ENCODE data around the gene POMC.
A peak's percentile ranks its signal among the peaks of the same experiment; 100 is the strongest.
"Not testable (repeated sequence)": the region's sequence is repeated elsewhere in the genome, so short reads cannot be mapped to it uniquely, and the experiment has no call there.

The POMC gene

DNA sequence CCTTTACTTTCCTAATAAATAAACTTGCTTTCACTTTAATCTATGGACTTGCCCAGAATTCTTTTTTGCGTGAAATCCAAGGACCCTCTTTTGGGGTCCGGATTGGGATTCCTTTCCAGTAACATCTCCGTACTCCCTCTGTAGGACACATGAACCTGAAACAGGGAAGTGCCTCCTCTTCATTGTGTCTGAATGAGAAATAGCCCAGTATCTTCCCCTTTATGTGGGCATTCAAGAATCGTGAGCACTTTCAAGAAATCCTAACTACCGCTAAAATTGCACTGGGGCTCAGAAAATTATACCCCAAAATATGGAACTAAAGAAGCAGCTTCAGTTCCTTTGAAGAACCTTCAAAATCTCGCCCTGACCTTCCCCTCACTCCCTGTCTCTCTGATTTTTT is 7.8 kb upstream of the POMC start:
- no peak for DNase-seq

DNA sequence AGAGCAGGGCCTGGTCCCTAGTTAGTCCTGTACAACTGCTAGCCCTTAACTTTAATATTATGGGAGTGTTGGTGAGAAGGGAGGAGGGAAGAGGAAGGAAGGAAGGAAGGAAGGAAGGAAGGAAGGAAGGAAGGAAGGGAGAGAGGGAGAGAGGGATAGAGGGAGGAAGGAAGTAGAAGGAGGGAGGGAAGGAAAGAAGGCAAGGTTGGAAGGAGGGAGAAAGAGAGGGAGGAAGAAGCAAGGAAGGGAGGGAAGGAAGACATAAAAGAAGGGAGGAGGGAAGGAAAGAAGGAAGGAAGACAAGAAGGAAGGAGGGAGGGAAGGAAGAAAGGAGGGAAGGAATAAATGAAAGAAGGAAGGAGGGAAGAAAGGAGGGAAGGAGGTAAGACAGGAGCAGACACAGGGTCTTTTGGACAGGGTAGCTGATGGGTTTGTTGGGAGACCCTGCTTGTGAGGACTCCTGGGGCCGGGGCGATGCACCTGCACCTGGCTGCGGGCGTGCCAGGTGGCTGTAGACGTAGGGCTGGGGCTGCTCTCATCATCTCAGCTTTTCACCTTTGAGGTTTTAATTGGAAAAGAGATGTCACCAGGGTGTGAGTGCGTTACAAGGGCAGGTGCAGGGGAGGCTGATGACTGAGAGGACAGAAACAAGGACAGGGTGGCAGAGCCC is 5.9 kb upstream of the POMC start:
- DNase-seq: no peak

DNA sequence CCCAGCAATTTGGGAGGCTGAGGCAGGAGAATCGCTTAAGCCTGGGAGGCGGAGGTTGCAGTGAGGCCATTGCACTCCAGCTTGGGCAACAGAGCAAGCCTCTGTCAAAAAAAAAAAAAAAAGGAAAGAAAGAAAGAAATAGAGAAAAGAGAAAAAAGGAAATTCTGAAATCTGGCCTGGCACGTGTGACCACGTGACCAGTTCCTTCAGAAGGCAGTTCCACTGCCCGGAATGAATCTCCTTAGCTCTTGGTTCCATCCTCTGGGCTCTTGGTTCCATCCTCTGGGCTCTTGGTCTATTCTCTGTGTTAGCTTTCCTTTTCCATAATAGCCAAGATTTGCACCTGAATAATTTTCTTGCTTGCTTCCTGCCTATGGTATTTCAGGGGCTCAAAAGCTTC is 5.3 kb upstream of the POMC start:
- DNase-seq: no peak

DNA sequence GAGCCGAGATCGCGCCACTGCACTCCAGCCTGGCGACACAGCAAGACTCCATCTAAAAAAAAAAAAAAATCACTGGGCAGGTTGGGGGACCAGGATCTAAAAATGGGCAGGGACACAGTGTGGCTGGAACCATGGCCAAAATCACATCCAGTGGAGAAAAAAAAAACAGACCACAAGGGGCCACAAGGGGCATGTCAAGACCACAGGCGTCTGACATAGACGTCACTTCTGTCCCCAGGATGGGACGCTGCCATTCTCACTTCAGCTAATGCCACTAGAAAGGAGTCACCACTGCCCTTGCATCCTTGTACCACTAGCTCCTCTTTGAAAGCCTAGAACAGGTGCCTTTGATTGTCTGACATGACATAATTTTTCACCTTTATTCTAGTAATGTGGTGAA is 2.5 kb upstream of the POMC start:
- no peak for DNase-seq

DNA sequence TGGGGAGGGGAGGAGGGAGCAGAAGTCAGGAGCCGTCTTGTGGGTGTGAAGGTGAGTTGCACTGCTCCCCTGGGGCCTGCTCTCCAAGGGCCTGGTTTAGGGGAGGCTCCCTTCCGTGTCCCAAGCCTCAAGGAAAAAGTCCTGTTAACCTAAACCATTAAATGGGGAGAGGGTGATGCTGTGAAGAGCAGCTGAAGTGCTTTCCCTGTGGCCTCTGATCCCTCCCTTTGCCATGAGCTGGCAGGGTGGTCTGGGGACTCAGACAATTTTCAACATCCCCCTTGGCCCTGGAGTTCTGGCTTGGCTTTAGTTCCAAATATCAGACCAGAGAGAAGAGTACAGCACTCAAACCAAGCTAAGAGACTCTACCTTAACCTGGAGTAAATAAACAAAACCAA is 692 bp upstream of the POMC start:
- no peak for DNase-seq

DNA sequence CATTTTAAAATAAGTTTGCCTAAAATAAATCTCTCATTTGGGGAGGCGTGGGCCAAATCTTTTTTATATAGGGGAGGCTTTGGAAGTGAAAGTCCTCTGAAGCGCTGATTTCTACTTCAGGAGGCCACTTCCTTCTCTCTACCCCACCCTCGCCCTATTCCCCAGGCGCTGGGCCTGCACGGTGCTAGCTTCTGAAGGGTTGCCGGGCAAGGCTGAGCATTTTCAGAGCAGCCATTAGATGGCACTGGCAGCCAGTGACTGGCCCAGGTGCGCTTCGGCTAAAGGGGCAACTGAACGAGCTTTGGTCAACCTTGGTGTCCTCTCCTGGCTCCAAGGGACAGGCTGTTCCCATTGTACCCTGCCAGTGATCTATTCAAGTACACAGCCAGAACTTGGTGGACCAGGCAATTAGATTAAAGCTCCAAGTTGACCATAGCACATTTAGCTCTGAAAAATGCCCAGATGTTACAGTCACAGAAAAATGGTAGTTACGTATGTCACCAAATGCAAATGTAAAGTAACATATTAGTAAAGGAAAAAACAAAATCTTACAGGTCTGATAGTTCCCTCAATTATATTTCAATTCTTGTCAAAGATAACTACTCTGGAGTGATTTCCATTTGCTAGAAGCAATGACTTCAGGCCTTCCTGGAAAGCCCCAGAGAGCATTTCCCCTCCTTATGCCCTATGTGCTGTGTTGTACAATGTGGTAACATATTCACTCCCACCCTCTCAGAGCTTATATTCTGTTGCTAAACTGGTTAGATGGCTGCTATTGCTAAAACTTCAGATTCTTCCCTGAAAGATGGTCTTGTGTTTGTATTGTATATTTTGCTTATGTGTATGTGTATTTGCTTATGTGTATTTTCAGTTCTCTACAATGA is 2.1 kb downstream of the POMC start:
- DNase-seq: peak; percentile 34

DNA sequence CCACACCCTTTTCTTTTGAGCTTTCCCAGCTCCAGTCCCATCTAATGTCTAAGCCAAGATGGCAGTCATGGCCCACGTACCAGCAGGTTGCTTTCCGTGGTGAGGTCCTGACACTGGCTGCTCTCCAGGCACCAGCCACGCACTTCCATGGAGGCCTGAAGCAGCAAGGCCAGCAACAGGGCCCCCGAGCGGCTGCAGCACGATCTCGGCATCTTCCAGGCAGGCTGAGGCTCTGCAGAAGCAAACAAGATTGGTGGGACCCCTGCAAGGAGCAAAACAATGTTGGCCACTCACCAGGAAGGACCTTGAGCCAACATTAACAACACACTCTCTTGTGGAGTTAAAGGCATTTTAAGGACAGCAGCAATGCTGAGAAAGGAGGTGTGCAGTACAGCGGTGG is 3.8 kb downstream of the POMC start:
- no peak for DNase-seq

DNA sequence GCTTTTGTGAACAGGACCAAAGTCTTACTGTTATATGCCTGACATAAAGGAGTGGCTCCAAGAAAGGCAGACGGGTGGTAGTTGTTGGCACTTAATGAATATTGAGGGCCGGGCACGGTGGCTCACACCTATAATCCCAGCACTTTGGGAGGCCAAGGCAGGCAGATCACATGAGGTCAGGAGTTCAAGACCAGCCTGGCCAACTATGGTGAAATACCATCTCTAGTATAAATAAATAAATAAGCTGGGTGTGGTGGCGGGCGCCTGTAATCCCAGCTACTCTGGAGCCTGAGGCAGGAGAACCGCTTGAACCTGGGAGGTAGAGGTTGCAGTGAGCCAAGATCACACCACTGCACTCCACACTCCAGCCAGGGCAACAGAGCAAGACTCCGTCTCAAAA is 6.3 kb downstream of the POMC start:
- not testable (repeated sequence) for DNase-seq

DNA sequence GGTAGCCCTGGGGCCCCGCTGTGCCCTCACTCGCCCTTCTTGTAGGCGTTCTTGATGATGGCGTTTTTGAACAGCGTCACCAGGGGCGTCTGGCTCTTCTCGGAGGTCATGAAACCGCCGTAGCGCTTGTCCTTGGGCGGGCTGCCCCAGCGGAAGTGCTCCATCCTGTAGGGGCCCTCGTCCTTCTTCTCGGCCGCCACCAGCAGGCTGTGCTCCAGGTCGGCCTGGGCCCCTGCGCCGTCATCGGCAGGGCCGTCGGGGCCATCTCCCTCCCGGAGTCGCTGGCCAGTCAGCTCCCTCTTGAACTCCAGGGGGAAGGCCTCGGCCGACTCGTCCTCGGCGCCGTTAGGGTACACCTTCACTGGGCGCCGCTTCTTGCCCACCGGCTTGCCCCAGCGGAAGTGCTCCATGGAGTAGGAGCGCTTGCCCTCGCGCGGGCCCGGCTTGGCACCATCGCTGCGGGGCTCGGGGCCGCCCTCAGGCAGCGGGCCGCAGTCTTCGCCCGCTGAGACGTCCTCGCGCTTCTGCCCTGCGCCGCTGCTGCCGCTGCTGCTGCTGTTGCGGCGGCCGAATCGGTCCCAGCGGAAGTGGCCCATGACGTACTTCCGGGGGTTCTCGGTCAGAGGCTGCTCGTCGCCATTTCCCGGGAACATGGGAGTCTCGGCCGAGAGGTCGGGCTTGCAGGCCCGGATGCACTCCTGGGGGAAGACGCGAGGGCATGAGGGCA is 7.2 kb downstream of the POMC start:
- DNase-seq: peak; percentile 75

DNA sequence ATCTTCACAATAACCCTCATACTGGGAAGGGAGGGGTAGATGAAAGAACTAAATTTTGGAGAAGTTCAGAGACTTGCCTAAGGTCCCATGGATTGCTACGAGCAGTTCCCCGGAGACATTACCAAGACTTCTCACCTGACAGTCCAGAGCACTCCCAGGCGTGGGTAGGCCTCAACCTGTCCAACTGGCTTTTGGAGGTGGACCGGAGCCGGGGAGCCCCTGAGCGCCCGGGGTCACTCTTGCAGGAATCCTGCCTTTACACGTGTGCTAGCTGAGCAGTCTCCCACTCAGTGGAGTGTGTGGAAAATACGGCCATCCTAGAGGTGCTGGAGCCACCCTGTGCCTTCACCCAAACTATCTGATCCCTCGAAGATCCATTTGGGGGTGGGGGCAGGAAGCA is 8.0 kb downstream of the POMC start:
- DNase-seq: no peak

DNA sequence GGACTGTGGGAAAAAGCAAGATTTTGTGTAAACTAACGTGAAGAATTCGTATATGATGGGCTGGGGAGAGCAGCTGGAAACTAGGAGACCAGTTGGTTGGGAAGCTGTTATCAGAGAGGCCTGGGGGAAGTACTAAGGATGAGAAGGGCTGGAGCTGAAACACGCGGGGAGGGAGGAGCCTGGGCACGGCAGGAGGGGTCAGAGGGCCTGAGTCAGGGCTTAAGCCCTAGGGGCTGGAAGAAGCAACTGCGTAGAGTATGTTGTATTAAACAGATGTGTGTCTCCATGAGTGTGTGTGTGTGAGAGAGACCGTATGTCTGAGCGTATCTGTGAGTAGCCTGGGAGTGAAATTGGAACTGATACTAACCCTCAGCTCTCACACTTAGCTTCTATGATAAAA is 8.4 kb downstream of the POMC start:
- DNase-seq: no peak

DNA sequence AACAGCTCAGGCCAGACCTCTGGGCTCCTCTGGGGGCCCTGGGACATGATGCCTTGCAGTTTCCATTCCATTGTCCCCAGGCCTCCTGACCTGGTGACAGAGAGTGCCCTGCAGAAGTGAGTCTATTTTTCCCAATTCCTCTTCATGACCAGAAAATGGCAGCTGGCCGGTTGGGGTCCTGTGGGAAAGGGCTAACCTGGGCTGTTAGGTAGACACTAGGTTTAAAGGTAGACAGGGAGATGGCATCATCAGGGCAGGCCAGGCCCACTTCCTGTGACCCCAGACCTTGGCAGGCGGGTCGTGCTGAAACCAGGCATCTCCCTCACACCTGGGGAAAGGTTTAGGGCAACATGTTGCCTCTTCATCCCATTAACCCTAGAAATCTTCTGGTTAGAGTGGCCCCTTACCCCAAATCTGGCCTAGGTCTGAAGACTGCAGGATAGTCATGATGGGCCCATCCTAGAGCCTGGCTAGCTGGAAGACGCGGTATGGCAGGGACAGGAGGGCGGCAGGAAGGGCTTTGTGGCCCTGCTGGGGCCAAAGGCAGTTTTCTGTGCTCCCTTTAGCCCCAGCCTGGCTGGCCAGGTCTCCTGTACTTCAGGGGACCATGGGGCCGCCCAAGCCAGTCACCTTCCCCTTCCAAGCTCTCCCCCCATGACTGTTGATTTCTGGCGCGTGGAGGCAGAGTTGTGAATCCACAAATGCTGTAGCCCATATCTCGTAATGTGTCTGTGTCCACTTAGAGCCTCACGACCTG is 10.1 kb downstream of the POMC start:
- DNase-seq: no peak

DNA sequence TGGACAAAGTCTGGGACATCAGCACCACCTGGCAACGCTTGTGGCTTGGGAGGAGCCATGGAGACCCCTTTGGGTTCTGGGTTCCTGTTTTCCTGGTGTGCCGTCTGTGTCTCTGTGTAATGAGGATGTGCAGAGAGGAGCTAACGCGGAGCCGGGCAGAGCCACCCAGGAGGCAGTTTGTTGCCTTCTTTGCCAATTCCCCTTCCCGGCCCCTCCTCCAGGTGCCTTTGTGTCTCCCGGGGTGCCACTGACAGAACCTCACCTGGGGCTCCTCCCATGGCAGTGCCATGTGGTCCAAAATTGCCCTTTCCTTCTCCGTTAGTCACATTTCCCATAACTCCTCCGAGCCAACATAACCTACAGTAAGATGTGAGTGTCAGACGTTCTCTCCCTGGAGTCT is 13.0 kb downstream of the POMC start:
- no peak for DNase-seq

DNA sequence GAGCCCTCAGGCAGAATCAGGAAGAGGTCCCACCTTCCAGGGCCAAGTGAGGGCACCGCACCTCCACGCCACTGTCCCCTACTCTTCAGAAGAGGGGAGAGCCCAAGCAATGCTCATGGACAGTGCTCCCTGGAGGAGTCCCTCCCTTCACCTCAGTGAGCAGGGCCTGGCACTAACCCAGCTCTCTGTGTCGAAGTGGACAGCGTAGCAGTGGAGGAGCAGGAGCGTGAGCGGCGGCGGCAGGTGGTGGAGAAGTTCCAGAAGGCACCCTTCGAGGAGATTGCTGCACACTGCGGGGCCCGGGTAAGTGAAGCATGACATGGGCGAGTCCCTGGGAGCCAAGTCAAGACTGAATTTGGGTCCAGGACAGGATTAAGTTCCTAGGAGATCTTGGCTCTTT is 16.7 kb downstream of the POMC start:
- no peak for DNase-seq

DNA sequence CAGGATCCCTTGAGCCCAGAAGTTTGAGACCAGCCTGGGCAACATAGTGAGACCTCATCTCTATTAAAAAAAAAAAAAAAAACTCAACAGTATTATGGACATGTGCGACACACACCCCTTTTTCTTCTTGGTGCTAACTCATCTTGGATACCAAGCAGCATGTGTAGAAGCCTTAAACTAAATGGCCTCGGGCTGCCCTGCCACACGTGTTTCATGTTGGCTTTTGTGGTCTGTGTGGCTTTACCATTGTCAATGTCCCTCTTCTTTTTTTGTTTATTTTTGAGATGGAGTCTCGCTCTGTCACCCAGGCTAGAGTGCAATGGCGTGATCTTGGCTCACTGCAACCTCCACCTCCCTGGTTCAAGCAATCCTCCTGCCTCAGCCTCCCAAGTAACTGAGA is 17.4 kb downstream of the POMC start:
- not testable (repeated sequence) for DNase-seq

DNA sequence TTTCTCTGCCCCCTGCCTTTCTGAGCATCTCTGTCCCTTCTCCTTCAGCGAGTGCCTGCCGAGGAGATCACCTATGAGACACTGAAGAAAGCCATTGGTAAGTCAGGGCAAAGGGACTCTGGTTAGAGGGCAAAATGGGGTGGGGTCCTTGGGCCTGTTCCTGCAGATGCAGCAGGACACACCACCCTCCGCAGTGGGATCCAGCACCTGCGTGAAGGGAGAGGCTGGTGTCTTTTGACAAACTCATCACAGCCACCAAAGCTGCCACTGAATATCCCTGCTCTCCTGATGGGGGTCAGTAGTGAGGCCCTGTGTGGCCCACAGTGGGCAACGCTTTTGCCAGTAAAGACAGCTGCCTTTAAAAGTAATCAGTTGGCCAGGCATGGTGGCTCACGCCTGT is 18.7 kb downstream of the POMC start:
- no peak for DNase-seq

DNA sequence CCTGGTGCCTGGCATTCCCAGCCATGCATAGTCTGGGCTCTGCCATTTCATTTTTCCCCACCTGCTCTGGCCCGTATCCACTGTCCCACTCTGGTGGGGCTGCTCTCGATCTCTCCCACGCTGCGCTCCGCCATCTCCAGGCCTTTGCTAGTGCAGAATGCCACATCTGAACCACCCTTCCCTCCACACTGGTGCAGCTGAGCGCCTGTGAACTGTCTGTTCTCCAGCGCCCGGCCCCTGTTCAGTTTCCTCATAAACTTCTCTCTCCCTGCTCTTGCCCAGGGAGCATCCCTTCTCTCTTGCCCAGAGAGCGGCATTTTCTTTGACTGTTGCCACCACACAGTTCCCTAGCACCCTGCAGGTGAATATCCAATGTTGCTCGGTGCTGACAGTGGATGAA is 21.5 kb downstream of the POMC start:
- DNase-seq: no peak

DNA sequence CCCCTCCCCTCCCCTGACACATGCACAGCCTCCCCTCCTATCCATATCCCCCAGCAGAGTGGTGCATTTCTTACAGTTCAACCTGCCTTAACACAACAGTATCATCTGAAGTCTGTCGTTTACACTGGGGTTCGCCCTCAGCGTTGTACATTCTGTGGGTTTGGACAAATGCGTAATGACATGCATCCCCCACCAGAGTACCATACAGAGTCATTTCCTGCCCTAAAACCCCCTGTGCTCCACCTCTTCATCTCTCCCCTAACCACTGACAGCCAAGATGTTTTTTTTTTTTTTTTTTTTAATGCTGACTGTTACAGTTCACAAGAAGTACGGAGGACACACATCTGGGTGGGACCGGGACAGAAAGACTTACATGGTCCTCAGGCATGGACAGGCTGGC is 22.6 kb downstream of the POMC start:
- no peak for DNase-seq

DNA sequence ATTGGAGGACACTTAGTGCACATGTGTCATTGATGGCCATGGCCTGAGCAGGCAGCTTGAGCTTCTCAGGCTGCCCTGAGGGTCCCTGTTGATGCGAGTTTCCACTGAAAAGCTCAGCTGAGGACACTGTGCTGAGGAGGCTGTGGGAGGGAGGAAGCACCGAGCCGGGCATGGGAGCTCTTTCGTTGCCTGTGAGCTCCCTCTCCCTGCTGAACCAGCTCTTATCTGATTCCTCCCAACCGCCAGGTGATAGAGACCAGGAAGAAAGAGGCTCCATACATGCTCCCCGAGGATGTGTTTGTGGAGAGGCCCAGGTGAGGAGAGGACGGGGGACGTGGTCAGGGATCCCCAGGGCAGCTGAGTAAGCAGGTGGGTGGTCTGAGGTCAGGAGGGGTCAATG is 27.3 kb downstream of the POMC start:
- no peak for DNase-seq

DNA sequence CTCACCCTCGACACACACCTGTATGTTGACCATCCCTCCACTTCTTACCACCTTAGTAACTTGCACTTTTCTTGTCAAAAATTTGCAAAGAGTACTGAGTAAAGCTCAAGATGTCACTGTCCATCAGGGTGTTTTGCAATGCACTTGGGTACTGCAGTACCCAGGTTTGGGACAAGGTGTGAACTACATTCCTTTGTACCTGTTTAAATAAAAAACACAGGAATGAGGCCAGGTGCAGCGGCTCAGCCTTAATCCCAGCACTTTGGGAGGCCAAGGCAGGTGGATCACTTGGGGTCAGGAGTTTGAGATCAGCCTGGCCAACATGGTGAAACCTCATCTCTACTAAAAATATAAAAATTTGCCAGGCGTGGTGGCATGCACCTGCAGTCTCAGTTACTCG is 27.8 kb downstream of the POMC start:
- not testable (repeated sequence) for DNase-seq

DNA sequence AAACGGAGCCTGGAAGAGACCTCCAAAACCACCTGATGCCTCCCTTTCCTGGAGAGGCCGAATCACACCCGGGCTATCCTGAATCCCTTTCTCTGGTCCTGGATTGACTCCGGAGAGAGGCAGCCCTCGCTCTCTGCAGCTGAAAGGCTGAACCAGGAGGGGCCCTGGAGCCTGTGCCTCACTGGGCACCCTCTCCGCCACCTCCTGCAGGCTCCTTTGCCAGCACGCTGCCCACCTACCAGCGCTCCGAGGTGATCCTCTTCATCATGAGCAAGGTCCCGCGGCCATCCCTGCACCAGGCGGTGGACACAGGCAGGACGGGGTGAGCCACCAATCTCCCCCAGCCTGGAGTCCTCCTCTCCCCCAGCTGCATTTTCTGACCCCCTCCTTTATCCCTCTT is 35.7 kb downstream of the POMC start:
- DNase-seq: no peak

DNA sequence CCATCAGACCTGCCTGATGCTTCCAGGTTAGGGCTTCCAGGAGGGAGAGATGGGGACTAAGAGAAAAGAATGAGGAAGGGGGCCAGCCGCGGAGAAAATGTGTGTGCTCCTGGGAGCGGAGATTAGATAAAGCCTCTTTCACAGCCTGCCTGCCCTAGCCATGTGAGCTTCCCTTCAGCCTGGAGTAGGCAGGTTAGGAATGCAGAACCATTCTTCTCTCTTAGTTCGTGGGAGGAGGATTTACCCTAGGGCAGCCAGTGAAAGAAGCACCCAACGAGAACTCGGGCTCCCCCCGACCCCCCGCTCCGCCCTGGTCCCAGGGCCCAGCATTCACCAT is 36.1 kb downstream of the POMC start:
- no peak for DNase-seq

DNA sequence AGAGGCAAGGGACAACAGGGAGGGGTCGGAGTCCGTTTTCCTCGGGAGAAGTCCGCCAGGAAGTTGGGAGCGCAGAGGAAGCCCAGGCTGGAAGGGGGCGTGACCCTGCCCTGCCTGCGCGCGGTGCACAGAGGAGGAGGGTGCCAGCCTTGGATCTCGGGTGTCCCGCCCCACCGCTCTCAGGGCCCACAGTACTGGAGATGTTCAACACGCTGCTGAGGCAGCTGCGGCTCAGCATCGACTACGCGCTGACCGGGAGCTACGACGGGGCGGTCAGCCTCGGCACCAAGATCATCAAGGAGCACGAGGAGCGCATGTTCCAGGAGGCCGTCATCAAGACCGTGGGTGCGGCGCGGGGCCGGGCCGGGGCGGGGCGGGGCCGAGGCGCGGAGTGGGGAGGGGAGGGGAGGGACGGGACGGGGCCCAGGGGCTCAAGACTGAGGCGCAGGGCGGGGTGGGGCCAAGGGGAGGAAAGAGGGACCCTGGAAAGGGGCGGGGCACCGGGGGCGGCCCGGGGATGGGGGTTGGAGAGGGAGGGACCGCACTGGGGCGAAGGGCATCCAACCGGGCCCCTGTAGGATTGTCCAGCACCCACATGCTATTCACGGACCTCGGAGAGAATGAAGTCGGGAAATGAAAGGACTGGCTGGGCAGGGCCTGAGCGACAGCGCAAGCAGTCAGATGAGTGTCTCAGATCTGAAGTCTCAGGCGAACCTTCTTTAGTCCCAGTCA is 36.6 kb downstream of the POMC start:
- peak; percentile 13 for DNase-seq
